Right lobe of liver (tissue), 4 donors: ENCODE data around the gene TMEM201.

Experiments
- CTCF ChIP-seq, 4 donors: fragments of 200-600 bp in 3 of 4; fragments of 450-650 bp in 1 of 4; IDR thresholded peaks; one replicate each; pipeline versions ENCODE4 v1.5.1 to v1.8.0; 2016 to 2022; ENCODE audit warnings: antibody characterized with exemption in 4 of 4, mild to moderate bottlenecking in 2 of 4
- POLR2A ChIP-seq: fragments of 450-650 bp; IDR thresholded peaks from one replicate; pipeline ENCODE4 v1.6.1; 2017; ENCODE audit warnings: antibody characterized with exemption, mild to moderate bottlenecking
- donor health status: DM: no; HTN: no; CAD: no.
- donor health status: DM: no; HTN: no; CAD: no.
- donor health status: DM: no; HTN: yes; CAD: no.

- TF ChIP-seq CTCF (IDR thresholded peaks at IDR 0.05) (no peak), POLR2A (no peak)
Measured at GRCh38 chr1:9628541-9629444, 40.1 kb downstream of the TMEM201 start.
